ENCODE data around the gene FAM107B. TPM values are rescaled to one million over a fixed set of nuclear protein-coding genes. Genes with fewer than 3 reads are reported as not detected.

The FAM107B gene
- total and polyA plus RNA-seq, 2 experiments from 2014 or later, result 3.4 to 5.2 TPM

DNA sequence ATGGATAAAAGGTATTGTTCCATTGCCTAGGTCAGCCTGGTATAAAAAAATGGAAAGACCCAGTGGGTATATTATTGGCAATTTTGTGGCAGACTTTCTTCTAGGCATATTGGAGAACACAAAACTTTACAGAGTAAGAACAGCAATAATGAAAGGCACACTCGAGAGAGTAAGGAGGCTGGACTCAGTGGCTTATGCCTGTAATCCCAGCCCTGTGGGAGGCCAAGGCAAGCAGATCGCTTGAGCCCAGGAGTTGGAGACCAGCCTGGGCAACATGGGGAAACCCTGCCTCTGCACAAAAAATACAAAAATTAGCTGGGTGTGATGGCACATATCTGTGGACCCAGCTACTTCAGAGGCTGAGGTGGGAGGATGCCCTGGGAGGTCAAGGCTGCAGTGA, 158.2 kb downstream of the FAM107B start:
- H3K36me3 ChIP-seq (ENCODE audit: low read depth), result no peaks in the 10 kb centered on the region
- in situ Hi-C loops (cut with MboI), result no loop called here
- no peak overlapping the region for H3K4me3 ChIP-seq
- H3K27me3 ChIP-seq (replicated peaks; ENCODE audit: insufficient read depth), result no peaks in the 10 kb centered on the region; the same call in 1 of the 2 replicates
- H3K79me2 ChIP-seq (ENCODE audit: insufficient read depth), result no peaks in the 10 kb centered on the region
- H3K9me2 ChIP-seq (ENCODE audit: insufficient read depth), result no peaks in the 10 kb centered on the region
- H3F3A ChIP-seq (ENCODE audit: insufficient read depth), result no peaks in the 10 kb centered on the region
- no peak overlapping the region for H3K27ac ChIP-seq
- no peak overlapping the region for H3K9ac ChIP-seq
- H3K4me2 ChIP-seq (ENCODE audit: unreplicated experiment), result no peak overlapping the region
- TF ChIP-seq EZH2phosphoT487 (IDR thresholded peaks at IDR 0.05; ENCODE audit: insufficient read depth, low read depth) (no peak), EZH2 (IDR thresholded peaks at IDR 0.05; ENCODE audit: insufficient read depth, poor library complexity, severe bottlenecking) (no peak)
- no peaks in the 10 kb centered on the region for H3K9me3 ChIP-seq (ENCODE audit: low read depth)
- H2AFZ ChIP-seq, result no peak overlapping the region
- DNase-seq, result no peak
- H4K20me1 ChIP-seq (ENCODE audit: insufficient read depth), result no peaks in the 10 kb centered on the region
- peaks cover 14% of the 10 kb centered on the region; the same call in 1 of the 2 replicates for H3K4me1 ChIP-seq (ENCODE audit: insufficient read depth)
- WGBS, 2 experiments (ENCODE audit: low coverage in 1 of 2, low lambda C conversion rate in 2 of 2, missing lambda C conversion rate in 2 of 2), result 89% methylated on average over 2 of the region's 2 CpGs

DNA sequence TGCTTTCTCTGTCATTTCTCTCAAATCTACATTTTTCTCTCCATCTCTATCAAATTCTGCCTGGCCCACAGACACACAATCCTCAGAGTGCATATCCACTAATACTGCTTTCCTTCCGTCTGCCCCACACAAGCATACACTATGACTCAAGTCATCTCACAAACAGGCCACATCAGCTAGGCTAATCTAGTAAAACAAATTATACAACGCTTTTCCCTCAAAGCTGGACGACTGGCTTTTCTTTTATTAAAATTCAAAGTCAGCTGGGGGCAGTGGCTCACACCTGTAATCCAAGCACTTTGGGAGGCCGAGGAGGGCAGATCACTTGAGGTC, 161.1 kb downstream of the FAM107B start:
- H4K20me1 ChIP-seq (ENCODE audit: insufficient read depth), result no peaks in the 10 kb centered on the region
- no peaks in the 10 kb centered on the region for H3K79me2 ChIP-seq (ENCODE audit: insufficient read depth)
- no peak overlapping the region for H3K4me2 ChIP-seq (ENCODE audit: unreplicated experiment)
- H3K27ac ChIP-seq, result no peak overlapping the region
- WGBS, 2 experiments (ENCODE audit: low coverage in 1 of 2, low lambda C conversion rate in 2 of 2, missing lambda C conversion rate in 2 of 2), result 89 to 90% methylated on average over 4 of the region's 4 CpGs
- DNase-seq, result no peak
- H3K9ac ChIP-seq, result no peak overlapping the region
- no peak overlapping the region for H3K4me3 ChIP-seq
- H3K9me2 ChIP-seq (ENCODE audit: insufficient read depth), result no peaks in the 10 kb centered on the region
- H3F3A ChIP-seq (ENCODE audit: insufficient read depth), result no peaks in the 10 kb centered on the region
- H2AFZ ChIP-seq, result no peak overlapping the region
- TF ChIP-seq EZH2phosphoT487 (IDR thresholded peaks at IDR 0.05; ENCODE audit: insufficient read depth, low read depth) (no peak), EZH2 (IDR thresholded peaks at IDR 0.05; ENCODE audit: insufficient read depth, poor library complexity, severe bottlenecking) (no peak)
- in situ Hi-C loops (cut with MboI), result no loop called here
- H3K4me1 ChIP-seq (ENCODE audit: insufficient read depth), result peaks cover 10% of the 10 kb centered on the region; the same call in 1 of the 2 replicates
- peaks cover 7% of the 10 kb centered on the region; the same call in 1 of the 2 replicates for H3K27me3 ChIP-seq (replicated peaks; ENCODE audit: insufficient read depth)
- H3K36me3 ChIP-seq (ENCODE audit: low read depth), result no peaks in the 10 kb centered on the region
- no peaks in the 10 kb centered on the region for H3K9me3 ChIP-seq (ENCODE audit: low read depth)

DNA sequence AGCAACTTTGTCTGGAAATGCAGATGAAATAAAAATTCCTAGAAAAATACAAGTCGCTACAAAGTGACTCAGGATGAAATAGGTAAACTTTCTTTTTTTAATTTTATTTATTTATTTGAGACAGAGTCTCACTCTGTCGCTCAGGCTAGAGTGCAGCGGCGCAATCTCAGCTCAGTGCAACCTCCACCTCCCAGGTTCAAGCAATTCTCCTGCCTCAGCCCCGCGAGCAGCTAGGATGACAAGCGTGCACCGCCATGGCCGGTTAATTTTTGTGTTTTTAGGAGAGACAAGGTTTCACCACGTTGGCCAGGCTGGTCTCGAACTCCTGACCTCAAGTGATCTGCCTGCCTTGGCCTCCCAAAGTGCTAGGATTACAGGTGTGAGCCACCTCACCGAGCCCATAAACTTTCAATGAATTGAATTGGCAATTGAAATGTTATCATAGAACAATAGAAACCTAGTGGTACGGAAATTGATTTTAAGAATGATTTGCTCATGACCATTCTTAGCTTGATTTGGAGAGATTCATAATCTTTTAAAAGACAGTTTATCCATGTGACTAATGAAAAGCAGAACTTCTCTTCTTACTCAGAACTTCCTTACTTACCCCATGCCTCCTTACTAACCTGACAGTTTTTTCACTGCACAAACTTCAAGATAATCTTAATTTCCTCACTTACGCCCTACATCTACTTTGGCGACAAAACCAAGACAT, 161.7 kb downstream of the FAM107B start:
- WGBS, 2 experiments (ENCODE audit: low coverage in 1 of 2, low lambda C conversion rate in 2 of 2, missing lambda C conversion rate in 2 of 2), result 90 to 92% methylated on average over 15 of the region's 15 CpGs
- Histone ChIP-seq H3K4me3 (no peak overlapping the region), H3K9me3 (ENCODE audit: low read depth) (no peaks in the 10 kb centered on the region), H3K9me2 (ENCODE audit: insufficient read depth) (no peaks in the 10 kb centered on the region), H3K36me3 (ENCODE audit: low read depth) (no peaks in the 10 kb centered on the region), H3K4me1 (ENCODE audit: insufficient read depth) (peaks cover 8% of the 10 kb centered on the region; the same call in 1 of the 2 replicates), H3K4me2 (ENCODE audit: unreplicated experiment) (no peak overlapping the region), H2AFZ (no peak overlapping the region), H4K20me1 (ENCODE audit: insufficient read depth) (no peaks in the 10 kb centered on the region), H3F3A (ENCODE audit: insufficient read depth) (no peaks in the 10 kb centered on the region), H3K27me3 (replicated peaks; ENCODE audit: insufficient read depth) (peaks cover 7% of the 10 kb centered on the region; the same call in 1 of the 2 replicates), H3K27ac (no peak overlapping the region), H3K79me2 (ENCODE audit: insufficient read depth) (no peaks in the 10 kb centered on the region), H3K9ac (no peak overlapping the region)
- no peak for DNase-seq
- TF ChIP-seq EZH2phosphoT487 (IDR thresholded peaks at IDR 0.05; ENCODE audit: insufficient read depth, low read depth) (no peak), EZH2 (IDR thresholded peaks at IDR 0.05; ENCODE audit: insufficient read depth, poor library complexity, severe bottlenecking) (no peak)
- in situ Hi-C loops (cut with MboI), result no loop called here

DNA sequence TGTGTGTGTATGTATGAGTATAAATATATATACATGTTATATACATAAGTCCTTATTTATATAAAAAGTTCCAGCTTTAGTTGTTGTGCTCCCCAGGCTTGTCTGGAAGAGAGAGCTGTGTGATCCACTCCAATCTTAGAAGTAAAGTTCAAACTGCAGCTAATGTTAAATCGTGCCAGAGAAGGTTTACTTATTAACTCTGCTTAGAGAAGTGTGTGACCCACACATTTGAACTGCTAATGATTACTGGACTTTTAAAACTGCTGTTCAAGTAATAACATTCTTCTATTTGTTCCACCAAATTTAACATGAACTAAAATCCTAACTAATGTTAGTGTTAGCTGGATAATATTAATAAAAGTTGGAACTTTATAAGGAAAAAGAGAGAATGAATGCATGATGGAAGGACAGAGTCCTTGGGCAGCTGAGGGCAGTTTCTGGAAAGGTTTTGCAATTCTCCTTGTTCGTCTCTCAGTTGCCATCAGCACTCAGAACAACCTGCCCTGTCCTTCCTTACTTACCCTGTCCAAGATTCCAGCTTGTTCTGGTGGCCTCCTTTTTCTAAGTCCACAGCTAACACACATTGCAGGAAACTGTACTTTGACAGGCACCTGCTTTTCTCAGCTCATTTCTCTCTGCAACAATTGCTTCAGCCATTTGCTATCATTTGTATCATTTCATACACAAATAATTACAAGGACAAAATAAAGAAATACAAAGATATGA, 162.6 kb downstream of the FAM107B start:
- 38 to 44% methylated on average over 2 of the region's 2 CpGs for WGBS, 2 experiments (ENCODE audit: low coverage in 1 of 2, low lambda C conversion rate in 2 of 2, missing lambda C conversion rate in 2 of 2)
- Histone ChIP-seq H3K27ac (no peak overlapping the region), H3K79me2 (ENCODE audit: insufficient read depth) (no peaks in the 10 kb centered on the region), H4K20me1 (ENCODE audit: insufficient read depth) (no peaks in the 10 kb centered on the region), H3K9me3 (ENCODE audit: low read depth) (no peaks in the 10 kb centered on the region), H3K9me2 (ENCODE audit: insufficient read depth) (no peaks in the 10 kb centered on the region), H3K36me3 (ENCODE audit: low read depth) (no peaks in the 10 kb centered on the region), H3K4me3 (no peak overlapping the region), H3K4me1 (ENCODE audit: insufficient read depth) (no peaks in the 10 kb centered on the region), H2AFZ (no peak overlapping the region), H3F3A (ENCODE audit: insufficient read depth) (no peaks in the 10 kb centered on the region), H3K4me2 (ENCODE audit: unreplicated experiment) (no peak overlapping the region), H3K9ac (no peak overlapping the region), H3K27me3 (replicated peaks; ENCODE audit: insufficient read depth) (peaks cover 7% of the 10 kb centered on the region; the same call in 1 of the 2 replicates)
- in situ Hi-C loops (cut with MboI), result no loop called here
- DNase-seq, result no peak
- TF ChIP-seq EZH2phosphoT487 (IDR thresholded peaks at IDR 0.05; ENCODE audit: insufficient read depth, low read depth), result no peak
- TF ChIP-seq EZH2 (IDR thresholded peaks at IDR 0.05; ENCODE audit: insufficient read depth, poor library complexity, severe bottlenecking), result no peak

All from GM23248 (cell line).